ENCODE results near the gene SLC25A11.

The SLC25A11 gene

DNA sequence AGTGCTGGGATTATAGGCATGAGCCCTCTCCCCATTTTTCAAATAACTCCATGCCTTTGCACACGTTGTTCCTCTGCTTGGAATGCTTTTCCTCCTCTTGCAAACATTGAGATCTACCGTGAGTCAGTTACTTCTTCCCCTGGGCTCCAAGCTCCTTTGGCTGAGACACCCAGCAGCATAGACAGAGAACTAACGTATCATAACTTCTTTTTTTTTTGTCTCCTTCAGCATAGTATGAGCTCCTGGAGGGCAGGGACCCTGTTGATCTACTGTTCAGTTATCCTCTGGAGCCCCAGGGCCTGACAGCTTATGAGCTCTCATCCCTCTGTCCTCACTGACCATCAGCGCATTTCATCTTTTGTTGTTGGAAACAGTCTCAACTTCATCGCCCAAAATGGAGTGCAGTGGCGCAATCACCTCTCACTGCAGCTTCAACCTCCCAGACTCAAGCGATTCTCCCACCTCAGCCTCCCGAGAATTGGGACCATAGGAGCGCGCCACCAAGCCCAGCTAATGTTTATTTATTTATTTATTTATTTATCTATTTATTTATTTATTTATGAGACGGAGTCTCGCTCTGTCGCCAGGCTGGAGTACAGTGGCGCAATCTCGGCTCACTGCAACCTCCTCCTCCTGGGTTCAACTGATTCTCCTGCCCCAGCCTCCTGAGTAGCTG, 25.6 kb upstream of the SLC25A11 start:
- TF ChIP-seq, protein P1, sequence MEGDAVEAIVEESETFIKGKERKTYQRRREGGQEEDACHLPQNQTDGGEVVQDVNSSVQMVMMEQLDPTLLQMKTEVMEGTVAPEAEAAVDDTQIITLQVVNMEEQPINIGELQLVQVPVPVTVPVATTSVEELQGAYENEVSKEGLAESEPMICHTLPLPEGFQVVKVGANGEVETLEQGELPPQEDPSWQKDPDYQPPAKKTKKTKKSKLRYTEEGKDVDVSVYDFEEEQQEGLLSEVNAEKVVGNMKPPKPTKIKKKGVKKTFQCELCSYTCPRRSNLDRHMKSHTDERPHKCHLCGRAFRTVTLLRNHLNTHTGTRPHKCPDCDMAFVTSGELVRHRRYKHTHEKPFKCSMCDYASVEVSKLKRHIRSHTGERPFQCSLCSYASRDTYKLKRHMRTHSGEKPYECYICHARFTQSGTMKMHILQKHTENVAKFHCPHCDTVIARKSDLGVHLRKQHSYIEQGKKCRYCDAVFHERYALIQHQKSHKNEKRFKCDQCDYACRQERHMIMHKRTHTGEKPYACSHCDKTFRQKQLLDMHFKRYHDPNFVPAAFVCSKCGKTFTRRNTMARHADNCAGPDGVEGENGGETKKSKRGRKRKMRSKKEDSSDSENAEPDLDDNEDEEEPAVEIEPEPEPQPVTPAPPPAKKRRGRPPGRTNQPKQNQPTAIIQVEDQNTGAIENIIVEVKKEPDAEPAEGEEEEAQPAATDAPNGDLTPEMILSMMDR (IDR thresholded peaks at IDR 0.05; ENCODE audit: control insufficient read depth, extremely low read depth, insufficient read depth), result no peak
- H3K4me3 ChIP-seq (ENCODE audit: low read depth, low read length), result no peak overlapping the region
- no peak for DNase-seq (ENCODE audit: low read depth)

DNA sequence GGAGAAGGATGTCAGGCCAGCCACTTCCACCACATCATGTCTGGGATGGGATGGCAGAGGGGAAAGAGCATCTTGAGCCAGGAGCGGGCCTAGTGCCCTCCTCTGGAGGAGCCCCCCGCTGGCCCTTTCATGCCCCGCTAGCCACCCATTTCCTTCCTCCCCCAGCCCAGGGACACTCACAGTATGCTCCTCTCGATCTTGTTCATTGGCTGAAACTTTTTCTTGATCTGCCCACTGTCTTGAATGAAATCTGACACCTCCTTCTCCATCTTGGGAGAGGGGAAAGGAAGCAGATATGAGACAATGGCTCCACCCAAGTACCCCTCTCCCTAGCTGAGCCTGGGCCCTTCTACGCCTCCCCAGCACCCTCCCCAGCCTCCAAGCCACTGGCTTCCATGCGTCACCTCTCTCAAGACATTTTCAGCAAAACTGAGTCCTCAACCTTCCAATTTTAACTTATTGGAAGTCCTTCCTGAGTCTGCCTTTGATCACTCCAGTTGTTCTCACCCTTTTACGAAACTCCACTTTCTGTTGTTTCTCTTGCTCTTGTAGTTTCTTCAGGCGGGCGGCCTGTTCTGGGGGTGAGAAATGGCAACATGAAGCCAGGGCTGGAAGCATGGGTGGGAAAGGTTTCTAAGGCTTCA, 20.6 kb upstream of the SLC25A11 start:
- no peak overlapping the region for H3K4me3 ChIP-seq (ENCODE audit: low read depth, low read length)
- DNase-seq (ENCODE audit: low read depth), result no peak
- TF ChIP-seq, protein P1 (IDR thresholded peaks at IDR 0.05; ENCODE audit: control insufficient read depth, extremely low read depth, insufficient read depth), result no peak

DNA sequence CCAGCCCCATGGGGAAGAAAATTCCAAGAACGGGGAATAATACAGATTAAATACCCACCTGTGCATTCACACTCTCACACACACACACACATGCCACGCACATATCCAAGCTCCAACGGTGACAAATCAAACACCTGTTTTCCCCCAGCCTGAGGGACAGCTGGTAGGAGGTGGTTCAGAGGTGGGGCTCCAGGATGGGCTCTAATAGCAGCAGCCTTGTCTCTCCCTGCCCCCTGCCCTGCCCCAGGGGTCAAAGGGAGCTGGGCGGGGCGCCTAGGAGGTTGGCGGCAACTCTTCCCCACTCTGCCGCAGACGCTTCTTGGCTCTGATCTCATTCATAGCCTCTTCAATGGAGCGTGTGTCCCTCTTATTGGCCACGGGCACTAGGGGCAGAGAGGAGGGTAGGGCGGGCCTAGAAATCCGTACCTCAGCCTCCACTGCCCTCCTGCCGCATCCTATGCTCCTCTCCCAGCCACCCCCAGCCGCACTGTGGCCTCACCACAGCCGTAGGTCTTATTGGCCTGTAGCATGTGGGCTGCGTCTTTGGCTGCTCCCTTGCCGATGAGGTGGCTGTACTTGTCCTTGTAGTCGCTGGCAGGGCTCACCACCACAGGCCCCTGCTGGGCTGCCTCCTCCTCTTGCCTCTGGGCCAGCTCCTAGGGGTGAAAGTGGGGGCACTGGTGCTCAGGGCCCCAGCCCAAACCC, 19.6 kb upstream of the SLC25A11 start:
- TF ChIP-seq, protein P1 (IDR thresholded peaks at IDR 0.05; ENCODE audit: control insufficient read depth, extremely low read depth, insufficient read depth), result no peak
- no peak for DNase-seq (ENCODE audit: low read depth)
- H3K4me3 ChIP-seq (ENCODE audit: low read depth, low read length), result no peak overlapping the region

DNA sequence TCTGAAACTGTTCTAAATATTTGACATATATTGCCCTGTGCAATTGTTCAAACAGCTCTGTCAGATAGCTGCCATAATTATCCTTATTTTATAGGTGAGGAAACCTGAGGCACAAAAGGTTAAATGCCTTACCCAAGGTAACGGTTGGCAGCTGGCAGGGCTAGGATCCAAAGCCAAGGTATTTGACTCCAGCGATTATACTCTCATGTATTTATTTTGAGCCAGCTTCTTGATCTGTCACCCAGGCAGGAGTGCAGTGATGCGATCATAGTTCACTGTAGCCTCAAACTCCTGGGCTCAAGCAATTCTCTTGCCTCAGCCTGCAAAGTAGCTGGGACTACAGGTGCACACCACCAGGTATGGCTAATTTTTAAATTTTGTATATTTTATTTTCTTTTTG, 18.3 kb upstream of the SLC25A11 start:
- TF ChIP-seq, protein P1 (IDR thresholded peaks at IDR 0.05; ENCODE audit: control insufficient read depth, extremely low read depth, insufficient read depth), result no peak
- H3K4me3 ChIP-seq (ENCODE audit: low read depth, low read length), result no peak overlapping the region
- DNase-seq (ENCODE audit: low read depth), result no peak

DNA sequence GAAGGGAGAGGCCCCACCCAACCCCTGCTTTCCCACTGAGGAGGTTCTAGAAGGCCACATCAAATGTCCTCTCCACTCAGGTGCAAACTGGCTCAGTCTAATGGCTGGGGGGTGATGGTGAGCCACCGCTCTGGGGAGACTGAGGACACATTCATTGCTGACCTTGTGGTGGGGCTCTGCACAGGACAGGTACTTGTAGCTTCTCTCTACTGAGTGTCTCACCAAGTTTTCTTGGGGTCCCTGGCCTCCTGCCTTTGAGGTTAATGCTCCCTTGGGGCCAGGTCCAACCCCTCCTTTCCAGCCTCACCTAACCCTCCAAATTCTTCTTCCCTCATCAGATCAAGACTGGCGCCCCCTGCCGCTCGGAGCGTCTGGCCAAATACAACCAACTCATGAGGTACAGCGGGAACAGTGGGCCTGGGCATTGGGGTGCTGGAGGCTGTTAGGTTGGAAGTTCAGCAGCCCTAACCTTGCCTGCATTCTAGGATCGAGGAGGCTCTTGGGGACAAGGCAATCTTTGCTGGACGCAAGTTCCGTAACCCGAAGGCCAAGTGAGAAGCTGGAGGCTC, 16.7 kb upstream of the SLC25A11 start:
- TF ChIP-seq, protein P1 (IDR thresholded peaks at IDR 0.05; ENCODE audit: control insufficient read depth, extremely low read depth, insufficient read depth), result no peak
- no peak overlapping the region for H3K4me3 ChIP-seq (ENCODE audit: low read depth, low read length)
- DNase-seq (ENCODE audit: low read depth), result no peak

DNA sequence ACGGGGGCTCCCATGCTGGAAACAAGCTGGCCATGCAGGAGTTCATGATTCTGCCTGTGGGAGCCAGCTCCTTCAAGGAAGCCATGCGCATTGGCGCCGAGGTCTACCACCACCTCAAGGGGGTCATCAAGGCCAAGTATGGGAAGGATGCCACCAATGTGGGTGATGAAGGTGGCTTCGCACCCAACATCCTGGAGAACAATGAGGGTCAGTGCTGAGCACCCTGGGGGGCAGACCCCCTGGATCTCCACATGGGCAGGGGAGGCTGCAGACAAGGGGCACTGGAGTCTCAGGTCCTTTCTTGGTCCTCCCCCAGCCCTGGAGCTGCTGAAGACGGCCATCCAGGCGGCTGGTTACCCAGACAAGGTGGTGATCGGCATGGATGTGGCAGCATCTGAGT, 15.2 kb upstream of the SLC25A11 start:
- DNase-seq (ENCODE audit: low read depth), result no peak
- H3K4me3 ChIP-seq (ENCODE audit: low read depth, low read length), result no peak overlapping the region
- TF ChIP-seq, protein P1 (IDR thresholded peaks at IDR 0.05; ENCODE audit: control insufficient read depth, extremely low read depth, insufficient read depth), result no peak
